ENCODE data around the gene IFT52.

GRCh38 chr20:43558412-43559146, 32.2 kb upstream of the IFT52 start, which contains the start of gene SGK2:
- TF ChIP-seq, protein P1, sequence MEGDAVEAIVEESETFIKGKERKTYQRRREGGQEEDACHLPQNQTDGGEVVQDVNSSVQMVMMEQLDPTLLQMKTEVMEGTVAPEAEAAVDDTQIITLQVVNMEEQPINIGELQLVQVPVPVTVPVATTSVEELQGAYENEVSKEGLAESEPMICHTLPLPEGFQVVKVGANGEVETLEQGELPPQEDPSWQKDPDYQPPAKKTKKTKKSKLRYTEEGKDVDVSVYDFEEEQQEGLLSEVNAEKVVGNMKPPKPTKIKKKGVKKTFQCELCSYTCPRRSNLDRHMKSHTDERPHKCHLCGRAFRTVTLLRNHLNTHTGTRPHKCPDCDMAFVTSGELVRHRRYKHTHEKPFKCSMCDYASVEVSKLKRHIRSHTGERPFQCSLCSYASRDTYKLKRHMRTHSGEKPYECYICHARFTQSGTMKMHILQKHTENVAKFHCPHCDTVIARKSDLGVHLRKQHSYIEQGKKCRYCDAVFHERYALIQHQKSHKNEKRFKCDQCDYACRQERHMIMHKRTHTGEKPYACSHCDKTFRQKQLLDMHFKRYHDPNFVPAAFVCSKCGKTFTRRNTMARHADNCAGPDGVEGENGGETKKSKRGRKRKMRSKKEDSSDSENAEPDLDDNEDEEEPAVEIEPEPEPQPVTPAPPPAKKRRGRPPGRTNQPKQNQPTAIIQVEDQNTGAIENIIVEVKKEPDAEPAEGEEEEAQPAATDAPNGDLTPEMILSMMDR (IDR thresholded peaks at IDR 0.05) = no peak
- TF ChIP-seq POLR2AphosphoS5 (IDR thresholded peaks at IDR 0.05) = peak; percentile 74 to 94 (median 93)
